ENCODE measurements around the gene SLC17A7. TPM values are rescaled to one million over a fixed set of nuclear protein-coding genes. Genes with fewer than 3 reads are reported as not detected.
"Not testable (repeated sequence)": the region's sequence is repeated elsewhere in the genome, so short reads cannot be mapped to it uniquely, and the experiment has no call there.

Gene SLC17A7
- total and polyA plus RNA-seq, 2 of the 13 experiments (the other 11 are each of a cell fraction or from before 2014, with no cell fraction given): 0.32 TPM; not detected in 1

DNA sequence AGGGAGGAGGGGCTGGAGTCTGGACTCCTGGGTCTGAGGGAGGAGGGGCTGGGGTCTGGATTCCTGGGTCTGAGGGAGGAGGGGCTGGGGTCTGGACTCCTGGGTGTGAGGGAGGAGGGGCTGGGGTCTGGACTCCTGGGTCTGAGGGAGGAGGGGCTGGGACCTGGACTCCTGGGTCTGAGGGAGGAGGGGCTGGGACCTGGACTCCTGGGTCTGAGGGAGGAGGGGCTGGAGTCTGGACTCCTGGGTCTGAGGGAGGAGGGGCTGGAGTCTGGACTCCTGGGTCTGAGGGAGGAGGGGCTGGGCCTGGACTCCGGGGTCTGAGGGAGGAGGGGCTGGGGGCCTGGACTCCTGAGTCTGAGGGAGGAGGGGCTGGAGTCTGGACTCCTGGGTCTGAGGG is 19.8 kb upstream of the SLC17A7 start:
- H3K79me2 ChIP-seq (ENCODE audit: insufficient read depth, low read length); H2AFZ ChIP-seq (ENCODE audit: low read length); H3K36me3 ChIP-seq (replicated peaks in 1 of 2; ENCODE audit: control insufficient read depth in 1 of 2, insufficient read depth in 2 of 2, low read length in 2 of 2); intact Hi-C loops (cut with micrococcal nuclease; ENCODE audit: unreplicated experiment); CTCF ChIA-PET (ENCODE audit: low intra/inter-chr PET ratio, low total read pairs); DNase-seq (ENCODE audit: low spot score); ATAC-seq; H3K9me3 ChIP-seq (ENCODE audit: low read length); H3K4me3 ChIP-seq (replicated peaks in 1 of 3; ENCODE audit: insufficient read depth in 1 of 3, low read depth in 2 of 3, low read length in 3 of 3); H3K9ac ChIP-seq (ENCODE audit: insufficient read depth, low read depth, low read length); H3K4me2 ChIP-seq (ENCODE audit: low read depth, low read length); H3K4me1 ChIP-seq (ENCODE audit: insufficient read depth, low read length); in situ Hi-C loops (cut with HindIII; ENCODE audit: extremely low pct_ligation_motif_present, low pct_unique_long_range_greater_than_20kb); POLR2A ChIA-PET; BruUV-seq (replicated peaks); H3K27me3 ChIP-seq (ENCODE audit: control insufficient read depth in 1 of 2, insufficient read depth in 2 of 2, low read length in 2 of 2); H4K20me1 ChIP-seq (ENCODE audit: insufficient read depth, low read length); FAIRE-seq: not testable (repeated sequence)
- WGBS (ENCODE audit: low lambda C conversion rate): no CpG with 5 or more reads among the region's 1 CpG
- H3K27ac ChIP-seq (ENCODE audit: extremely low read length, insufficient read depth, low read length): peak overlapping the region; percentile 56
- TF ChIP-seq ZSCAN22 (CRISPR knock-in tag; IDR thresholded peaks at IDR 0.05): peak; percentile 95

DNA sequence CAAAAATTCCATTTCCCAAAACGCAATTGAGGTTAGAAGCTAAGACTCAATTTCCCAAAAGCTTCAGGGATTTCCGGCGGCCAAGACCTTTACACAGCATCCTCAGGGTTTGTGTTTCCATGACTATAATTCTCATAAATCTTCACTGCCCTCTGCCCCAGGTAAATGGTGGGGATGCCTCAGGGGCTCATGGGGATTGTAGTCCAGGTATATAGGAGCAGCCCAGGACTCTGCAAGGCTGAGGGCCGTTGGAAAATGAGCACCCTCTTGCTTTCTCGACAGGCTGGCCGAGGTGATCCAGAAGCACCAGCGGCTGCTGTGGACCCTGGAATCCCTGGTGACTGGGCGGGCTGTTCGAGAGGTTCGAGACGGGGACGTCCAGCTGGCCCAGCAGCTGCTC is 18.1 kb upstream of the SLC17A7 start:
- TF ChIP-seq ZBTB20 (CRISPR knock-in tag; IDR thresholded peaks at IDR 0.05; ENCODE audit: borderline replicate concordance, low read depth) (no peak), ZNF143 (CRISPR knock-in tag; IDR thresholded peaks at IDR 0.05) (peak; percentile 50; the same call in 1 of the 2 replicates)
- in situ Hi-C loops (cut with HindIII; ENCODE audit: extremely low pct_ligation_motif_present, low pct_unique_long_range_greater_than_20kb) (no loop called here), intact Hi-C loops (cut with micrococcal nuclease; ENCODE audit: unreplicated experiment) (no loop called here)
- H3K4me3 ChIP-seq (replicated peaks in 1 of 3; ENCODE audit: insufficient read depth in 1 of 3, low read depth in 2 of 3, low read length in 3 of 3): no peak overlapping the region
- H3K4me2 ChIP-seq (ENCODE audit: low read depth, low read length): no peak overlapping the region
- H3K27ac ChIP-seq (ENCODE audit: extremely low read length, insufficient read depth, low read length): no peak overlapping the region
- H3K9ac ChIP-seq (ENCODE audit: insufficient read depth, low read depth, low read length): no peak overlapping the region
- ChIA-PET CTCF (ENCODE audit: low intra/inter-chr PET ratio, low total read pairs) (no interaction called here), POLR2A (interaction anchor here (1.3 kb wide), 1 partner anchor 8 kb away, joined by 3 read pairs; the partner anchor contains the start of gene PIH1D1)
- FAIRE-seq (no peak), ATAC-seq (no peak), DNase-seq (ENCODE audit: low spot score) (no peak)
- 100% methylated on average over 3 of the region's 12 CpGs for WGBS (ENCODE audit: low lambda C conversion rate)
- H3K27me3 ChIP-seq (ENCODE audit: control insufficient read depth in 1 of 2, insufficient read depth in 2 of 2, low read length in 2 of 2): no peaks in the 10 kb centered on the region
- H4K20me1 ChIP-seq (ENCODE audit: insufficient read depth, low read length): no peaks in the 10 kb centered on the region
- H3K36me3 ChIP-seq (replicated peaks in 1 of 2; ENCODE audit: control insufficient read depth in 1 of 2, insufficient read depth in 2 of 2, low read length in 2 of 2): peaks cover 0 to 1% of the 10 kb centered on the region in 2 experiments; a peak in 1 of 5 replicates
- H3K4me1 ChIP-seq (ENCODE audit: insufficient read depth, low read length): peaks cover 4% of the 10 kb centered on the region
- H3K79me2 ChIP-seq (ENCODE audit: insufficient read depth, low read length): peaks cover 2% of the 10 kb centered on the region
- H3K9me3 ChIP-seq (ENCODE audit: low read length): no peaks in the 10 kb centered on the region
- BruUV-seq (replicated peaks): no TSS peak
- H2AFZ ChIP-seq (ENCODE audit: low read length): no peak overlapping the region
